ENCODE results near the gene LRRC45.

The LRRC45 gene

GRCh38 chr17:82053556-82054263 lies 30.6 kb downstream of the LRRC45 start:
- DNase-seq = no peak

DNA sequence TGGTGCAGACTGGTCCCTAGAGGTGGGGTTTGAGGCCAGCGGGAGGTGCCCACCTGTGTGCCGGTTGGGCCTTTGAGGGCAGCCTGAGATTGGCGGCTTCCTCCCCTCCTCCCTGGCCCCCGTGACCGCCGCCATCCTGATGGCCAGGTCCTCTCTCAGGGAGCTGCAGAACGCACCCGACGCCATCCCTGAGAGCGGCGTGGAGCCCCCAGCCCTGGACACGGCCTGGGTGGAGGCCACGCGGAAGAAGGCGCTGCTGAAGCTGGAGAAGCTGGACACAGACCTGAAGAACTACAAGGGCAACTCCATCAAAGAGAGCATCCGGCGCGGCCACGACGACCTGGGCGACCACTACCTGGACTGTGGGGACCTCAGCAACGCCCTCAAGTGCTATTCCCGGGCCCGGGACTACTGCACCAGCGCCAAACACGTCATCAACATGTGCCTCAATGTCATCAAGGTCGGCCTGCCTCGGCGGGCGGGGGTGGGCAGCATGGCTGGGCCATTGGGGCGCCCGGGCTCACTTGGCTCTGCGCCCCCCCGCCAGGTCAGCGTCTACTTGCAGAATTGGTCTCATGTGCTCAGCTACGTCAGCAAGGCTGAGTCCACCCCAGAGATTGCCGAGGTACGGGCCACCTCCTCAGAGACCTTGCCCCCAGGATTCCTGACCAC lies 31.4 kb downstream of the LRRC45 start:
- no peak for DNase-seq

GRCh38 chr17:82055023-82055964 lies 32.2 kb downstream of the LRRC45 start:
- no peak for DNase-seq

GRCh38 chr17:82055965-82056728 lies 33.0 kb downstream of the LRRC45 start:
- no peak for DNase-seq

DNA sequence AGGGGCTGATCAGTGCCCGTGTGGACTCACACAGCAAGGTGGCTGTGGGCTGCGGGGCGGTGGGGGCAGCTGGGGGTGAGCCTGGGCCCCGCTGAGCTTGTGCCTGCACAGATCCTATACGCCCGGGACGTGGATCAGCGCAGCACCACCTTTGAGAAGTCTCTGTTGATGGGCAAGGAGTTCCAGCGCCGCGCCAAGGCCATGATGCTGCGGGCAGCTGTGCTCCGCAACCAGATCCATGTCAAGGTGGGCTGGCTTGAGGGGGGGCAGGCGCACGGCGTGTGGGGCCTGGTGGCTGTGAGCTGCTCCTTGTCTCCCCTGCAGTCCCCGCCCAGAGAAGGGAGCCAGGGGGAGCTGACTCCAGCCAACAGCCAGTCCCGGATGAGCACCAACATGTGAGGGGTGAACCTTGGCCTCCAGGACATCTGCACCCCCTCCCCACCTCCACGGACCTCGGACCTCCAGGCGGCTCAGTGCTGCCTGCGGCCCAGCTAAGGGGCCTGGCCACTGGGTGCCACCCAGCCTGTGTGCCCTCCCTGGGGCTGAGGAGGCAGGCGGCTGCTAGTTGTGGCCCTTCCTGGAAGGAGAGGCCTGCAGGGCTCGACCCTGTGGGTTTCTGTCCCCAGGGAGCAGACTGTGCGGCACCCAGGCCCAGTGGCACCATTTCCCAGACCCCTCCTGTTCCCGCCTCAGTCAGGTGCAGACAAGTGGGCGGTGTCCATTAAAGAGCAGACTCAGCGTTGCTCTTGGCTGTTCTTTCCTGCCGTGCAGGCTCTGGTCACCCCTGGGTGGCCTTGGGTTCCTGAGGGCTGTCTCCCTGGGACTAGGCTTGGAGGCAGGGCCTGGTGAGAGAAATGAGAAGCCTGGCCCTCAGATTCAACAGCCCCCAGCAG lies 33.9 kb downstream of the LRRC45 start:
- no peak for DNase-seq

DNA sequence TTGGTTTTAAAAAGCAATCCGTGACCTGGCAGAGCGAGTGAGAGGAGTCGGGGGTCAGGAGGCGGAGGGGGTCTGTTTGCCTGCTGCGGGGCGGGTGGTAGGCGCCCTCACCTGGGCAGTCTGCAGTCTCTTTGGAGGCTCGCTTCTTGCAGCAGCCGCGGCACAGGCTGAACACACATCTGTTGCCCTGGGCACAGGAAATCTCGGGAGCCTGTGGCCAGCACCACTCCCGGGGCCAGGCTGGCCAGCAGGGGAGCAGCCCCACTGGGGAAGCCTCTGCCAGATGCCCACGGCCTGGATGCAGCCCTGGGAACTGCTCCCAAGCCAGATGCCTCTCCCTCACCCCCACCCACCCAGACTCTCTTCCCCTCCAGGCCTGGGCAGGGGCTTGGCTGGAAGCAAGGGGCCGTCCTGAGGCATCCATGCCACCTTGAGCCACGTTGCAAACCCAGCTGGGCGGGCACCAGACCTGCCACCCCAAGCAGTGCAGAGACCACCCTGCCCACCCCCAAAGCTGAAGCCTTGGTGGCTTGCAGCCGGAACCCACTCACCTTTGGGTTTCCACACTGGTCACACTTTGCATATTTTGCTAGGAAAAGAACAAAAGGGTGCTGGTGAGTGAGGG lies 35.2 kb downstream of the LRRC45 start:
- DNase-seq = no peak

DNA sequence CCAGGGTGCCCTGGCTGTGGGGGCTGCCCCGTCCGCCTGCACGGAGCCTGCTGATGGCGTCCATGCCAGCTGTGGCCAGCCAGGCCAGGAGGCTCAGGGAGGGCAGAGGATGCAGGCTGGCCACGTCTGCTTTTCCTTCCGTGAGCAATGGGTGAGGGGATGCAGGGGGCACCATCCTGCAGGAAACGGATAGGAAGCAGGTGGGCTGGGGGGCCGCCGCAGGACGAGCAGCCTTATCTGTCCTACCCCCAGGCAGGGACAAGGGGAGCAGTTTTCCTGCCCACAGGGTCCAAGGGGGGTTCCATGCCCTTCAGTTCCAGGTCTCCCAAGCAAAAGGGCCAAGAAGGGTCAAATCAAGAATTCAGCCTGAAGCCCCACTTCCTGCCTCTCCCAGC lies 35.7 kb downstream of the LRRC45 start:
- DNase-seq = no peak

DNA sequence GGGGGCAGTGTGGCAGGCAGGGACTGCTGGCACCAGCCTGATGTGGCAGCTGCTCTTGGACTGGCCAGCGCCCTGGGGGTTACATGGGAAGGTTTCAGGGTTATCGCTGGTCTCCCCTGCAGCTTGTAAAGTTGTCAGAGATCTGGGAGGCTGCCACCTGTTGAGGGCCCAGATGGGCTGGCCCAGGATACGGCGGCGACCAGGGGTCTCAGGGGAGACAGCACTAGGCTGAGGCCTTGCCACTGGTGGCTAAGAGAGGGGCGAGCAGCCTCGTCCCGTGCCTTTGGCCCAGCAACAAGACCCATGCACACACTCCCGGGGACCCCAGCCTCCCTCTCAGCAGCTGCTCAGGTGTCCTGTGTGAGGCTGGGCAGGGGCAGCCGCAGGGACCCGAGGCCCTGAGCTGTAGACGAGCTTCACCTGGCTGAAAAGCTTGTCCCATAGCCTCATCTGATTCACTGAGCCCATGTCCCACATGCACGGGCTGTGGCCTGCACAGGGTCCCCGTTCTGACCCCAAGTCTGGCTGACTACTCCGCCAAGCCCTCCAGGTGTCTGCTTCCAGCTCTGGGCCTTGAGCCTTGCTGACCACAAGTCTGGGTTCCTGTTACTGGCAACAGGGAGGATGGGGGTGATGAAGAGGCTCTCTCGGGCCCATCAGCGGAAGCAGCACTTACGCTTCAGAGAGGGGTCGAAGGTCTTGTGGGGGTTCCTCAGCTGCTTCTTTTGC lies 36.3 kb downstream of the LRRC45 start:
- no peak for DNase-seq

GRCh38 chr17:82060001-82060380 lies 36.9 kb downstream of the LRRC45 start:
- no peak for DNase-seq

- DNase-seq = no peak
These were observed 37.5 kb downstream of the LRRC45 start for GRCh38 chr17:82060614-82061013.

- no peak for DNase-seq
These were observed 38.2 kb downstream of the LRRC45 start for GRCh38 chr17:82061047-82061925.

GRCh38 chr17:82062076-82062983 lies 39.2 kb downstream of the LRRC45 start:
- no peak for DNase-seq

DNA sequence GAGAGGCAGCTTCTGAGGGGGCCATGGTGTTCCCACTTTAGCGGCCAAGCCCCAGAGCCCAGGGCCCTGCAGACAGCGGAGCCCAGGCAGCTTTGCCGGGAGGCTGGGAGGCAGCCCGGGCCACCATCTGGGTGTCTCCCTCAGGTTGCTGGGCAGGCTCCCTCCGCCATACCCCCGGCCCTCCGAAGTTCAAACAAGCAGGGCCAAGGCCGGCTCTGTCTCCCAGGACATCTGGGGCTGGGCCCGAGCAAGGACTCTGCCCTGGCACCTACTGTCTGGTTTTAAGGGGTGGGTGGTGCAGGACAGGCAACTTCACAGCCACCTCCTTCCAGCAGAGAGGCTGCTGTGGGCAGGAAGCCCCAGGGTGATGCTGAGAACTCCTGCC lies 39.9 kb downstream of the LRRC45 start:
- no peak for DNase-seq

DNA sequence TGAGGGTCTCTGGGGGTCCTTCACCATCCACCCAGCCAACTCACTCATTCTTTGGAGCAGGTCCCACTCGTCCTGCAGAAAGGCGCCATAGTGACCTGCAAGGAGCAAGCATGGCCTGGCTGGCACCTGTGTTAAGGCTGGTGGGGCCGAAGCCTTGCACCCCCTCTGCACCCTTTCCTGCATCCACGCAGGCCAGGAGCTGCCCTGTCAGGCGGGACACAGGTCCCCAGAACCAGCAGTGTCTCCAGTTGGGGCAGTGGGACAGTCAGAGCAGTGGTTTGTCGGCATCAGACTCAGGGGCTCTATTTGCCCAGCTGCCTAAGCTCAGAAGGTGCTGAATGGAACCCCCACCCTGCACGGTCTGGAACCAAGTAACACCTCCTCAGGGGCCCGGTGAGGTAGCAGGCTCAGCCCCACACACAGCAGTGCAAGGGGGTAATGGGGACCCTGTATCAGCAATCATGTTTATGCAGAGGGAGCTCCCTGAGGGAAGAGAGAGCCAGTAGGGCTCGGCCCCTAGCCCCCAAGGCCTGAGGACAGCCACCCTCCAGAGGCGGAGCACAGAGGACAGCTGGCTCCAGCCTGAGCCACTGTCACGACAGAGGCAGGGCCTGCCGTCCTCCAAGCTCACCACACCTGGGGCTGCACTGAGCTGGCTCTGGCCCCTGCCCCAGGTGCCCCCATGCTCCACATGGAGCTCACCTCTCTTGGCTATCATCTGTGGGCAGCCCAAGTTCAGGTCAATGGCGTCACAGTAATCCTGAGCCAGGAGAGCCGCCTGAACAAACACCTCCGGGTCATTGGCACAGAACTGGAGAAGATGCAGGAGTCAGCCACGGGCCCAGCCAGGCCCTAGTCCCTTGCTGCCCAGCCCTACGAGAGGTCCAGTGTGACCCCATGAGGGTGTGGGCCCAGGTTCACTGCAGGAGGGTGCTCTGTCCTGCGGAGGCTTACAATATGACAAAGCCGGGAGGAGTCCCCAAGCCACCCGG lies 40.6 kb downstream of the LRRC45 start:
- no peak for DNase-seq

GRCh38 chr17:82064433-82065192 lies 41.5 kb downstream of the LRRC45 start:
- no peak for DNase-seq

DNA sequence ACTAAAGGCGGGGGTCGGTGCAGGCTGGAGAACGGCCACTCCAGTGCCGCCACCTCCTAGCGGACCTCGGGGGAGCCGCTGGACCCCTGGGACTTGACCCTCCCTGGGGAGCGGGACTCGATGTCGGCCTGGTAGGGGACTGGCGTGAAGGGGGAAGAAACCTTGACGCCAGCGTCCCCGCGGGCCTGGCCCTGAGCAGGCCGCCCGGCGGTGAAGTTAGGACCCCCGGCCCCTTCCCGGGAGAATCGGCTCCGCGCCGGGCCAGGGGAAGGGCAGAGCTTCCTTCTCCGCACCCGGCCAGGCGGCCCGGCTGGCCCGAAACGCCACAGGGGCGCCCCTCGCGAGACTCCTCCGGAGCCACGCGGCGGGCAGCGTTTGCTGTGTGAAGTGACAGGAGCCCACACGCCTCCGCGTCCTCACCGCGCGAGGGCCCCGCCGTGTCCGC lies 42.1 kb downstream of the LRRC45 start:
- no peak for DNase-seq
